ENCODE measurements around the gene GPATCH3.

- TF ChIP-seq CTCF (IDR thresholded peaks at IDR 0.05) = no peak
- TF ChIP-seq ZFX (IDR thresholded peaks at IDR 0.05; ENCODE audit: borderline replicate concordance) = no peak
Measured at GRCh38 chr1:26932531-26932930, 32.3 kb upstream of the GPATCH3 start.
